ENCODE results near the gene PLEKHB2.

DNA sequence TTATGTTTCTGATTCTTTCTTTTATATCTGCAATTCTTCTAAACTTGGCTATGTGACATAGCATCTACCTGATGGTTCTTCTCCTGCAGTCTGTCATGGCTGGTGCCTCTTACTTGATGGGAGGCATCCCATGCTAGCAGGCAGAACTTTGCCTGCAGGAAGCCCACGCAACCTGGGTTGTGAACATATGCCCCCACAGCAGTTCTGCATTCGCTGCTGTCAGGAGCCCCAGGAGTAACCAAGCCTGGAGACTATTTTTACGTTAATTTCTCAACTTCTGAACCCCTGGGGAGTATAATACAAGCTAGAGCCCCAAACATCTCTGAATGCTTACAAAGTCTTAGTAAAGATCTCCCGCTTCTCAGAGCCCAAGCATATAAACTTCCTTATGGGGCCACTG lies 23.9 kb upstream of the PLEKHB2 start:
- TF ChIP-seq ARNTL (CRISPR knock-in tag; IDR thresholded peaks at IDR 0.05; ENCODE audit: borderline replicate concordance, low read depth) (no peak), RARB (CRISPR knock-in tag; IDR thresholded peaks at IDR 0.05) (no peak), ZNF8 (CRISPR knock-in tag; IDR thresholded peaks at IDR 0.05) (no peak), ZNF70 (CRISPR knock-in tag; IDR thresholded peaks at IDR 0.05) (no peak), ZC3H10 (CRISPR knock-in tag; IDR thresholded peaks at IDR 0.05) (no peak), GLIS3 (CRISPR knock-in tag; IDR thresholded peaks at IDR 0.05) (no peak), ESRRG (CRISPR knock-in tag; IDR thresholded peaks at IDR 0.05) (no peak), TOX (CRISPR knock-in tag; IDR thresholded peaks at IDR 0.05; ENCODE audit: borderline replicate concordance) (no peak)
- TF ChIP-seq, protein P1, sequence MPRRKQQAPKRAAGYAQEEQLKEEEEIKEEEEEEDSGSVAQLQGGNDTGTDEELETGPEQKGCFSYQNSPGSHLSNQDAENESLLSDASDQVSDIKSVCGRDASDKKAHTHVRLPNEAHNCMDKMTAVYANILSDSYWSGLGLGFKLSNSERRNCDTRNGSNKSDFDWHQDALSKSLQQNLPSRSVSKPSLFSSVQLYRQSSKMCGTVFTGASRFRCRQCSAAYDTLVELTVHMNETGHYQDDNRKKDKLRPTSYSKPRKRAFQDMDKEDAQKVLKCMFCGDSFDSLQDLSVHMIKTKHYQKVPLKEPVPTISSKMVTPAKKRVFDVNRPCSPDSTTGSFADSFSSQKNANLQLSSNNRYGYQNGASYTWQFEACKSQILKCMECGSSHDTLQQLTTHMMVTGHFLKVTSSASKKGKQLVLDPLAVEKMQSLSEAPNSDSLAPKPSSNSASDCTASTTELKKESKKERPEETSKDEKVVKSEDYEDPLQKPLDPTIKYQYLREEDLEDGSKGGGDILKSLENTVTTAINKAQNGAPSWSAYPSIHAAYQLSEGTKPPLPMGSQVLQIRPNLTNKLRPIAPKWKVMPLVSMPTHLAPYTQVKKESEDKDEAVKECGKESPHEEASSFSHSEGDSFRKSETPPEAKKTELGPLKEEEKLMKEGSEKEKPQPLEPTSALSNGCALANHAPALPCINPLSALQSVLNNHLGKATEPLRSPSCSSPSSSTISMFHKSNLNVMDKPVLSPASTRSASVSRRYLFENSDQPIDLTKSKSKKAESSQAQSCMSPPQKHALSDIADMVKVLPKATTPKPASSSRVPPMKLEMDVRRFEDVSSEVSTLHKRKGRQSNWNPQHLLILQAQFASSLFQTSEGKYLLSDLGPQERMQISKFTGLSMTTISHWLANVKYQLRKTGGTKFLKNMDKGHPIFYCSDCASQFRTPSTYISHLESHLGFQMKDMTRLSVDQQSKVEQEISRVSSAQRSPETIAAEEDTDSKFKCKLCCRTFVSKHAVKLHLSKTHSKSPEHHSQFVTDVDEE (CRISPR knock-in tag; IDR thresholded peaks at IDR 0.05), result no peak
- TF ChIP-seq, protein P2, sequence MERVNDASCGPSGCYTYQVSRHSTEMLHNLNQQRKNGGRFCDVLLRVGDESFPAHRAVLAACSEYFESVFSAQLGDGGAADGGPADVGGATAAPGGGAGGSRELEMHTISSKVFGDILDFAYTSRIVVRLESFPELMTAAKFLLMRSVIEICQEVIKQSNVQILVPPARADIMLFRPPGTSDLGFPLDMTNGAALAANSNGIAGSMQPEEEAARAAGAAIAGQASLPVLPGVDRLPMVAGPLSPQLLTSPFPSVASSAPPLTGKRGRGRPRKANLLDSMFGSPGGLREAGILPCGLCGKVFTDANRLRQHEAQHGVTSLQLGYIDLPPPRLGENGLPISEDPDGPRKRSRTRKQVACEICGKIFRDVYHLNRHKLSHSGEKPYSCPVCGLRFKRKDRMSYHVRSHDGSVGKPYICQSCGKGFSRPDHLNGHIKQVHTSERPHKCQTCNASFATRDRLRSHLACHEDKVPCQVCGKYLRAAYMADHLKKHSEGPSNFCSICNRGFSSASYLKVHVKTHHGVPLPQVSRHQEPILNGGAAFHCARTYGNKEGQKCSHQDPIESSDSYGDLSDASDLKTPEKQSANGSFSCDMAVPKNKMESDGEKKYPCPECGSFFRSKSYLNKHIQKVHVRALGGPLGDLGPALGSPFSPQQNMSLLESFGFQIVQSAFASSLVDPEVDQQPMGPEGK (CRISPR knock-in tag; IDR thresholded peaks at IDR 0.05; ENCODE audit: borderline replicate concordance), result no peak

Measured in SK-N-SH treated with all-trans-retinoic acid at 6 μM for 48 hours (cell line).